Embryonic facial prominence (tissue), 1 donor: ENCODE data around the gene CLCNKB.
"Not testable (repeated sequence)": the region's sequence is repeated elsewhere in the genome, so short reads cannot be mapped to it uniquely, and the experiment has no call there.

ENCODE experiments used
- DNase-seq: peaks from one replicate; pipeline ENCODE4 v3.0.0-alpha.2; 2016; ENCODE audit errors: extremely low spot score

Gene CLCNKB

GRCh38 chr1:16061266-16061665 lies 17.7 kb downstream of the CLCNKB start:
- DNase-seq, result no peak

DNA sequence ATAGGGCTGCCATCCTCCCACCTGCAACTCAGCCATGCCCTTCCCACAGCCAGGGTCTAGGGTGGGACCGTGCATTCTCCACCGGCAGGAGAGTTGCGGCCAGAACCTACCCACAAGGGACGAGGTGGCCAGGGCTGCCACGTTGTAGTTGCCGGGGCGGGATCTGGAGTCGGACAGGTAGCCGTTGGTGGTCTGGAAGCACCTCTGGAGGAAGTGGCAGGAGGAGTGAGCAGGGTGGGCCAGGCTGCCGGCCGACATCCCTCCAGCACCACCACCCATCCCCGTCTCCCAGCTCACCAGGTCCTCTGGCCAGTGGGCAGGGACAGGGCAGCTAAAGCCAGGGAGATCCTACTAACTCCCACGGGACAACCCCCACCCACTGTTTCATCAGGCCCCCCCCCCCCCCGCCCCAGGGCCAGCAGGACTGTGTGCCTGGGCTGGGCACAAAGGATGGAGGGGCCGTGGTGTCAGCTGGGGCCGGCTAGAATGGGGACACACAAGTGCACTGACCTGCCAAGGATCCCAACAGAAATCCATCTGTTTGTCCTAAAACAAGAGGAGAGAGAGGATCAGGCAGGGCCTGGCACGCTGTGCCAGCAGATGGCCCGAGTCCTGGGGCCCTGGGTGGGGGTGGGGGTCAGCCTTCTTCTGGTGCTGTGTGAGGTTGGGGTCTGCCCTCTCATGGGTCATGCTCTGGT lies 18.6 kb downstream of the CLCNKB start:
- not testable (repeated sequence) for DNase-seq

GRCh38 chr1:16062687-16063075 lies 19.1 kb downstream of the CLCNKB start:
- DNase-seq, result not testable (repeated sequence)

- no peak for DNase-seq
Measured at GRCh38 chr1:16063226-16063829, 19.7 kb downstream of the CLCNKB start.

DNA sequence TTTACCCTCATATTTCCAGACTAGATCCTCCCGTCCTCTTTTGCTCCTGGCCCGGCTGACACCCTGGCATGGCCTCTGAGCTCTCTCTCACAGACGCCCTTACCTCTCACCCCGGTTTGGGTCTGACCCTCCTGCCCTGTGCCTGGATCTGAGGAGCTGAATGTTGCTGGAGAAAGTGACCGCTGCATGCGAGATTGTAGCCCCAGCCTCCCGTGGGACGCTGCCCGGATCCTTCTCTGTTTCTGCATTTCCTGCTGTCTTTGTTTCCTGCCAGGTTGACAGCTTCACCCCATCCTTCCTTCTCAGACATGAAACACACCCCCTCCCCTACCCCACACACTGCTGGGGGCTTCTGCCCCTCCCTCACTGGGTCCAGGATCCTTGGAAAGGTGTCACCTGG lies 20.3 kb downstream of the CLCNKB start:
- no peak for DNase-seq

DNA sequence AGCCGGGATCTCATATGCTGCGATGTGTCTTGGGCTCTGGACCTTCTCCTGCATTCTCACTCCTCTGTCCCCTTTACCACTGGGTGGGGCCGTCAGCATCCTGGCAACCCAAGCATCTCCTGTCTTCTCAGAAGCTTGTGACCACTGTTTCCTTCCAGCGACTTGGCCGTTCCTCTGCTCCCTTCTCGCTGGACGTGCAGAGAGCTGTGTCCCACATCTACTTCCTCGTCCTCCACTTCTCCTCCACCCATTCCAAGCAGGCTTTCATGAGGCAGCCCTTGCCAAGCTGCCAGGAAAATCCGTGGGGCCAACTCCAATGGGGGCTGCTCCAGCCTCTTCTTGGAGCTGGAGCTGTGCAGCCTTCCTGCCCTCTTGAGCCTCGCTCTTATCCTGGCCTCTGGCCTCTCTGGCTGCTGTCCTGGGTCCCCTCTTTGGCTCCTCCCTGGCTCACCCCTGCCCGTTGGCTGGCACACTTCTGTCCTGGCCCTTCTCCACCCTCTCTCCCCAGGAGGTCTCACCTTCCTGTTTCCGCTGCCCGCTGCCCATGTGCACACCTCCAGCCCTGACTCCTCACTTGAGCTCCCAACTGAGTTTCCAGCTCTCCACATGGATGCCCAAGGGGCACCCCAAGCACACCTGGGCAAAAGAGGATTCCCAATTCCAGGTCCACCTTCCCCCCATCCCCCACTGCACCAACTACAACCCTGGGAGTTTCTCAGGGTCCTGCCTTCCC lies 21.1 kb downstream of the CLCNKB start:
- DNase-seq, result no peak

GRCh38 chr1:16065269-16065576 lies 21.6 kb downstream of the CLCNKB start:
- DNase-seq, result no peak

- no peak for DNase-seq
Measured at GRCh38 chr1:16066245-16066644, 22.7 kb downstream of the CLCNKB start.

GRCh38 chr1:16067127-16067768 lies 23.7 kb downstream of the CLCNKB start:
- DNase-seq, result no peak

DNA sequence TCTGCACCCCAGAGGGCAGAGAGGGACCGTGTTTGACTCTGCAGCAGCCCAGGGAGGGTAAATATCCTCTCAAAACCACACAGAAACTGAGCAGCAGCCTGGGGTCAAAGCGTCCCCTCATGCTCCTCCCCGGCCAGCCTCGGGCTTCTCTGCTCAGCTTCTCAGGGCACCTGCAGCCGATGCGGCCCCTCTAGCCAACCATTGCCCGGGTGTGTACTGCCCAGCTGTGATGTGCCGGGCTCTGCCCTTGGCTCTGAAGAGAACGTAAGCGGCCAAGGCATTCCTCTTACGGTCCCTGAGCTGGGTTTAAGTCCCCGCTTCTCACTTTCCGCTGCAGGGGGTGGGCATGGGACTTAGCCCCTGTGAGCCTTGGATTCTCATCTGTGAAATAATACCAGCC lies 24.4 kb downstream of the CLCNKB start:
- DNase-seq, result no peak

DNA sequence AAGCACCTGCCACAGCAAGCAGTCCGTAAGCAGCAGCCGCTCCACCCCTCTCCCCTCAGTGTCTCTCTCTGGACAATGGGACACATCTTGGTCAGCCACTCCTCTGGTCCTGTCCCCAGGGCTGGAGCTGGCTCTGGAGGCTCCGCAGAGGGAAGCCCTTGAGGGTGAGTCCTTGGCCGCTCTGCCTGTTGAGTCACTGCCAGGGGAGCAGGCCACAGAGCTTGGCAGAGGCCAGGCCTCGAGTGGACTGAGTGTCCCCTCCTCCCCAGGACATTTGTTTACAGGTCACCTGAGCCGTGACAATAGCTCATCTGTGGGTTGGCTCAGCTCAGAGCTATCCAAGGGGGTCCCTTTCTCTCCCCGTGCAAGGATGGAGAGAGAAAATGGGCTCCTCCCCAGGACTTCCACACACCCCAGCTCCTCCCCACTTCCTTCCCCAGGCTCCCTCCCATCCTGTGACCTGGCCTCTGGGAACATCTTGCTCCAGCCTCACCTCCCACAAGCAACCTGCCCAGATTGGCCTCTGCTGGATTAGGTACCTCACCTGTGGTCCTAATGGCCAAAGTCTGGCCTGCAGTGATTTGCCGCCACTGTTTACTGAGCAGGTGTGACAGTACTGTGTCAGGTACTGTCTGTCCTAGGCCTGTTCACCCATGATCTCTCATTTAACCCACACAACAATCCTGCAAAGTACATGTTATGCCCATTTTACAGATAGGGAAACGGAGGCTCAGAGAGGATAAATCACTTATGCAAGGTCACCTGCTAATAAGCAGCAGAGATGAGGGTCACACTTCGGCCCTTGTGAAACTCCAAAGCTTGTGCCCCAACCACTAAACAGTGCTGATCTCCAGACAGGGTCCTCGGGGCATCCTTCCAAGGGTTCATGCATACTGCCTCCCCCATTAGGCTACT lies 25.0 kb downstream of the CLCNKB start:
- DNase-seq, result no peak

DNA sequence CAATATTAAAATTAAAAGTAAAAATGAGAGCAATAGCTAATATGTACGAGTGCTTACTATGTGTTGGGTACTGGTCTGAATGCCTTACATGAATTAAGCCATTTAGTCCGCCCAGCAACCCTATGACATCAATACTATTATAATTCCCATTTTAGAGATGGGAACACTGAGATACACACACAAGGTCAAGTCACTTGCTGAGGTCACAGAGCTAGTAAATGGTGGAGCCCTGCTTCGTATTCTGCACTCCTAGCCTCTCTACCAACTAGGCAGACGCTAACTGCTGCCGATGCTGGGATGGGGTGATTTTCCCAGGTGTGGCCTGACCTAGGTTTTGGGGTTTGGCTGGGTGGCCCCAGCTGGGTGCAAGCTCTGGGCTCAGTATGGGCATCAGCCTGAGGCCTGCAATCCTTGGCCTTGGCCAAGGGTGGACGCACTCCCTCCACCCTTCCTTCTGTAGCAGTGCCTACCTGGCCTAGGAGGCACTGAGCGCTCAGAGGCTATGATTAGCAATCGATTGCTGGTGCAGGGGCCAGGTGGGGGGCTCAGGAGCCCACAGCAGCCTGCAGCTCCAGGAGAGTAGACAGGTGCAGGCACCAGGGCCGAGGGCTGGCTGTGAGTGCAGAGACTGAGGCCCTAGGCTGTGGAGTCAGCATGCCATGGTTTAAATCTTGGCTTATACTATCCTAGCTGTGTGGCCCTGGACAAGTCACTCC lies 27.2 kb downstream of the CLCNKB start:
- DNase-seq, result no peak

- DNase-seq, result no peak
Measured at GRCh38 chr1:16071614-16072013, 28.0 kb downstream of the CLCNKB start.

DNA sequence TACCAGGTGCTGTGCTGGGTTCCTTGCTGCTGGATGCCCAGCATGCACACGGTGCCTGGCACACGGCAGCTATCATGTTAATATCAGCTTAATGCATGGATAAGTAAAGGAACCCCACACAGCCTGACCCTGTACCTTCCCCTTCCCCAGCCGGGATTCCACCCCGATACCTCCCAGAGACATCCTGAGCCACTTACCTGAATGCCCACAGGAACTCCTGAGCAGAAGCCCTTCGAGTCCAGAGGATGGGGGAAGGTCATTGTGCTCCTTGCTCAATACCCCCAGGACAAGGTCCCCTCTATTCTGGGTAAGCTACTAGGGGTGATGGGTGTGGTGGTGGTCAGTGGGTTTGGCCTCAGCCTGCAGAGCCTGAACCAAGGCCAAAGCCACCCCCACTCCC lies 28.5 kb downstream of the CLCNKB start:
- no peak for DNase-seq

DNA sequence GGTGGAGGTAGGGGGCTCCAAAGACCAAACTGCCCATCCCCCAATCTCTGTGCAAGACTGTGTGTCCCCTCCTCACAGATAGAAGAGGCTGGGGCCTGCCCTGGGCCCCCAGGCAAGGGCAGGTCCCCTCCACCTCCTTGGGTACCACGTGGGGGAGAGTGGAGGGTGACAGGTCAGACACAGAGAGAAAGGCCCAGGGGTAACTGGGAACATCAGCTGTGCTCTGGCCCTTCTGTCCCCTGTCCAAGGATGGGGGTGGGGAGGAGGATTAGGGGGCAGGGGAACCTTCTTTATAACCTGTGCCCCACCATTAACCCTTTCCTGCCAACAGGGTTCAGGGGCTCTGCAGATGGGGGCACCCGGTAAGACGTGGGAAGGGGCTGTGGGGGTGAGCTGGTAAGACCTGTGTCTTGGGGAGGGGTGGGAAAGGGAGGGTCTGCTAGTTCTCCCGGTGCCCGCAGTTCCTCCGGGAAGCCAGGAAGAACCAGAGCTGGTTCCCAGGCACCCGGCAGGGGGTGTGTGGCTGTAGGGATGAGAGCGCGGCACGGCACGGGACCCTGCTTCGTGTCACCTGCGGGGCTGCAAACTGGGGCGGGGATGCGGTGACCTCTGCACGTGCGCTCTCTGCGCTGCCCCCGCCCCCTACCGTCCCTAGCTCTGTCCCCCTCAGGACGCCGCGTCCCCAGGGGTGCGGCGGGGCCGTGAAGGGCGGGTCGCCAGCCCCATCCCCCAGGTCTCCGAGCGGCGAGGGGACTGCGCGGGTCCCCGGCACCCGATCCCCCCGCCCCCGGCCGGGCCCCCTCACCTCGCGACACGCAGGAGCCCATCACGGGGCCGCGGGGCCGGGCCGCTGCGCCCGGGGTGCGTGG lies 29.3 kb downstream of the CLCNKB start:
- DNase-seq, result no peak

DNA sequence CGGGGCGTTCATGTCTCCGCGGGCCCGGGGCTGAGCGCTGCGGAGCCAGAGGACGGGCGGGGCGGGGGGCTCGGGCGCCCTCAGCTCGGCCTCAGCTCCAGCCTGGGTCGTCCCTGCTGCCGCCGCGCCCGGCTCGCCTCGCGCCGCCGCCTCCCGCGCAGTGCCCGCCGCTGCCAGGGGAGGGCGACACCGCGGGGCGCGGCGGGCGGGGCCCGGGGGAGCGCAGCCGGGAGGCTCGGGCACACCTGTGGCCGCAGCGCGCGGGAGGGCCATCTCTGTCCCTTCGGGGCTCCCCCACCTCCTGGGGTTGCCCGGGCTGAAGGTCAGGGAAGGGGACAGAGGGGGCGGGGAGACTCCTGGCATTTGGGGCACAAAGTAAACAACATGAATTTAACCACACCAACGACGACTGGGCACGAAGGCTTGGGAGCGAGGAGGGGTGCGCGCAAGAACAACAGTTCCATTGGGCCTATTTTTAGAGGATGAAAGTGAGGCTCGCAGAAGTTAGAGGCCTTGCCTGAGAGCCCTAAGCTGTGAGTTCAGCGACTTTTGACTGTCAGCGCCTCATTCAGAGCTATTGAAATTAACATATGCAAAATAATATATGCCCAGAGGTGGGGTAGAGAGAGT lies 30.0 kb downstream of the CLCNKB start, which contains the start of gene FAM131C:
Gene FAM131C (minus strand): TSS at position 162 of the 630 bp plus-strand sequence. CDS start 209 bp downstream, outside the sequence.
- DNase-seq, result no peak

DNA sequence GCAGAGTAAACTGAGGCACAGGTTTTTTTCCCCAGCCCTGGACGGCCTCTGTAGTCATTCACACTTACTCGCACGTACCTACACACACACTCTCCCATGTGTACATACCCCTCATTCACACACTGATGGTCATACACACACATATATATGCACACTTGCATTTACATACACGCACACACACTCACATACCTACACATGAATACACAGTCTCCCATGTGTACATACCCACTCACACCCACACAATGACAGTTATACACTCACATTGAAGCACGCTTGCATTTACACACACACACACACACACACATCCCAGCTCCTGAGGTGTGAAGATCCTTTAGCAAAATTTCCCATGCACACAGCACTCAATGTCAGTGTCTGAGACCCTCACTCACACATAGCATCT lies 30.6 kb downstream of the CLCNKB start:
- DNase-seq, result no peak

DNA sequence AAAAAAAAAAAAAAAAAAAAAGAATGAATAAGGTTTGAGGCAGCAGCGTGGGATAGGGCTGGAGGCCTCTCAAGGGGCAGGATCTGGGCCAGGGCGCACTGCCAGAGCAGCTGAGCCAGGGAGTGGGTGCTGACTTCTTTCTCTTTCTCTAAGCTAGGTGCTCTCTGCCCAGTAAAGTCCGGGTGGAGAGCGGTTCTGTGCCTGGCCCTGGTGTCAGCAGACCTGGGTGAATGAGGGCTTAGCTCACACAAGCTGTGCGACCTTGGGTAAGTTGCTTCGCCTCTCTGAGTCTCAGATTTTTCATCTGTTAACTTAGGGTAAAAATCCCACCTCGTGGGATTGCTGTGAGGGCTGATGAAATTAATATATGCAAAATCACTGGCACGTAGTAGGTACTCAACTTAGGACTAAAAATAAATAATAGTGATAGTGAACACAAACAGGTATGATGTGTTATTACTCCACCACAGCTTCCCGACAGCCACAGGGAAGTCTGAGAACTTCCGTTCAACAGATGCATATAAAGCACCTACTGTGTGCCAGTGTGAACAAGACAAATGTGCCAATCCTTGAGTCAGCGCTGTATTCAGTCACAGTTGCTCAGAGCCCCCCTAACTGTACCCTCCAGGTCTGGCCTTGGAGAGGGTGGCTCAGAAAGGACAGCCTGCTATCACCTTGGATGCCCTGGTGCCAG lies 31.9 kb downstream of the CLCNKB start:
- DNase-seq, result no peak
